Sigmoid colon (tissue), 4 donors: Measurements from ENCODE around the gene FTCDNL1.

Experiments
- CTCF ChIP-seq, 4 experiments: fragments of 450-650 bp in 3 of 4; fragments of 200-600 bp in 1 of 4; IDR thresholded peaks; one replicate each; pipeline ENCODE4 v1.5.1; 2016 to 2019; ENCODE audit warnings: antibody characterized with exemption in 4 of 4, mild to moderate bottlenecking in 3 of 4, moderate library complexity in 2 of 4
- EP300 ChIP-seq, 4 donors: sonication (generic); formaldehyde crosslinking; IDR thresholded peaks; one replicate each; pipeline ENCODE4 v1.6.1; 2017; ENCODE audit warnings: antibody characterized with exemption in 4 of 4
- POLR2A ChIP-seq, 2 donors: fragments of 450-650 bp; IDR thresholded peaks; one replicate each; pipeline ENCODE4 v1.6.1; 2016; ENCODE audit warnings: antibody characterized with exemption in 2 of 2, mild to moderate bottlenecking in 2 of 2, moderate library complexity in 2 of 2
- POLR2AphosphoS5 ChIP-seq, 4 donors: sonication (generic); formaldehyde crosslinking; IDR thresholded peaks; one replicate each; pipeline ENCODE4 v1.6.1; 2017; ENCODE audit warnings: antibody characterized with exemption in 4 of 4

GRCh38 chr2:199756211-199756610, 94.8 kb downstream of the FTCDNL1 start:
- TF ChIP-seq CTCF (IDR thresholded peaks at IDR 0.05) (no peak), POLR2AphosphoS5 (IDR thresholded peaks at IDR 0.05) (no peak), POLR2A (IDR thresholded peaks at IDR 0.05) (no peak), EP300 (IDR thresholded peaks at IDR 0.05) (no peak)
